HepG2 (cell line): ENCODE results near the gene EGFR. TPM values are rescaled to one million over a fixed set of nuclear protein-coding genes. Genes with fewer than 3 reads are reported as not detected.
A peak's percentile ranks its signal among the peaks of the same experiment; 100 is the strongest.

Experiments
- ATAC-seq: fragments of 200-7000 bp; cut with Tn5 transposase; 3 replicates; pipeline ENCODE4 v1.9.1; 2020; ENCODE audit warnings: mild to moderate bottlenecking, moderate library complexity
- BruUV-seq: library from RNA; stranded (reverse); fragments of 400-500 nt; replicated peaks from 2 replicates; lab custom pipeline; 2021; lab: Mats Ljungman, UMichigan
- CTCF ChIA-PET: fragments of 300-600 bp; formaldehyde crosslinking; extraction: SDS; loops from one replicate; lab custom pipeline; 2021; ENCODE audit warnings: low total read pairs, inconsistent platforms, low intra/inter-chr PET ratio; lab: Yijun Ruan, JAX
- POLR2A ChIA-PET: fragments of 350-600 bp; sonication (Branson Sonifier 250); formaldehyde crosslinking; loops from one replicate; lab custom pipeline; 2020; ENCODE audit warnings: antibody characterized with exemption, inconsistent platforms; lab: Yijun Ruan, JAX
- DNase-seq: peaks from one replicate; pipeline ENCODE4 v3.0.0-alpha.2; 2015; ENCODE audit warnings: low spot score
- FAIRE-seq: peaks from 3 replicates; lab custom pipeline; 2011; peaks lifted over from hg19 to GRCh38; lab: Jason Lieb, UNC
- H2AFZ ChIP-seq: one replicate; pipeline ENCODE4 v1.6.1; 2011; ENCODE audit warnings: low read length, inconsistent platforms
- H3K27ac ChIP-seq: fragments of 300-600 bp; 3 replicates; pipeline ENCODE4 v1.8.0; 2011; ENCODE audit warnings: mixed run types, mild to moderate bottlenecking, mixed read lengths, low read length, inconsistent platforms; ENCODE audit not compliant: insufficient read depth; ENCODE audit errors: extremely low read length
- H3K27me3 ChIP-seq, 2 experiments: fragments of 200-600 bp in 1 of 2; 2 replicates in 1 of 2; 3 replicates in 1 of 2; pipeline versions ENCODE4 v1.6.0 to v1.8.0; 2011; ENCODE audit warnings: low read length in 2 of 2, mild to moderate bottlenecking in 2 of 2, moderate library complexity in 2 of 2, inconsistent platforms in 1 of 2; ENCODE audit not compliant: insufficient read depth in 2 of 2, control insufficient read depth in 1 of 2
- H3K36me3 ChIP-seq, 2 experiments: fragments of 200-600 bp in 1 of 2; replicated peaks in 1 of 2; 2 replicates in 1 of 2; 3 replicates in 1 of 2; pipeline versions ENCODE4 v1.5.1 to v1.8.0; 2011; ENCODE audit warnings: low read length in 2 of 2, inconsistent platforms in 1 of 2; ENCODE audit not compliant: insufficient read depth in 2 of 2, control insufficient read depth in 1 of 2
- H3K4me1 ChIP-seq: 2 replicates; pipeline ENCODE4 v1.5.1; 2012; ENCODE audit warnings: low read length, inconsistent platforms; ENCODE audit not compliant: insufficient read depth
- H3K4me2 ChIP-seq: 2 replicates; pipeline ENCODE4 v1.6.0; 2011; ENCODE audit warnings: low read depth, low read length, inconsistent platforms
- H3K4me3 ChIP-seq, 3 experiments: fragments of 200-600 bp in 1 of 3; sonication (generic), shearing (Covaris generic) in 1 of 3; replicated peaks in 1 of 3; 2 replicates each; pipeline ENCODE4 v1.5.1; 2011 to 2016; ENCODE audit warnings: low read length in 3 of 3, inconsistent platforms in 2 of 3, low read depth in 2 of 3, mild to moderate bottlenecking in 2 of 3, control low read depth in 1 of 3, mixed read lengths in 1 of 3; ENCODE audit not compliant: insufficient read depth in 1 of 3
- H3K79me2 ChIP-seq: one replicate; pipeline ENCODE4 v1.6.1; 2011; ENCODE audit warnings: low read length, inconsistent platforms; ENCODE audit not compliant: insufficient read depth
- H3K9ac ChIP-seq: 2 replicates; pipeline ENCODE4 v1.6.0; 2011; ENCODE audit warnings: mild to moderate bottlenecking, low read depth, low read length, inconsistent platforms; ENCODE audit not compliant: insufficient read depth
- H3K9me3 ChIP-seq: 2 replicates; pipeline ENCODE4 v1.5.1; 2012; ENCODE audit warnings: mild to moderate bottlenecking, low read length
- H4K20me1 ChIP-seq: 2 replicates; pipeline ENCODE4 v1.6.0; 2011; ENCODE audit warnings: inconsistent platforms, mild to moderate bottlenecking, low read length, moderate library complexity; ENCODE audit not compliant: insufficient read depth
- BRD4 ChIP-seq: sonication (generic); formaldehyde crosslinking; IDR thresholded peaks from 2 replicates; pipeline ENCODE4 v1.4.0; 2020; ENCODE audit warnings: missing genetic modification reagents
- MTA1 ChIP-seq: sonication (generic); formaldehyde crosslinking; IDR thresholded peaks from 2 replicates; pipeline ENCODE4 v1.4.0; 2020; ENCODE audit warnings: missing genetic modification reagents, mild to moderate bottlenecking, borderline replicate concordance
- MXD3 ChIP-seq: IDR thresholded peaks from 2 replicates; pipeline ENCODE4 v1.6.1; 2016; ENCODE audit warnings: mild to moderate bottlenecking, missing biosample characterization, missing genetic modification reagents
- NCOA2 ChIP-seq: sonication (generic); formaldehyde crosslinking; IDR thresholded peaks from 2 replicates; pipeline ENCODE4 v1.8.0; 2022; ENCODE audit warnings: inconsistent platforms
- RBFOX2 ChIP-seq: fragments of 200-400 bp; formaldehyde crosslinking; IDR thresholded peaks from 2 replicates; pipeline ENCODE4 v1.6.1; 2017; ENCODE audit warnings: low read depth, mild to moderate bottlenecking, low read length
- SATB2 ChIP-seq: sonication (generic); formaldehyde crosslinking; IDR thresholded peaks from 2 replicates; pipeline ENCODE4 v1.5.0; 2020; ENCODE audit warnings: missing genetic modification reagents
- XRCC5 ChIP-seq: fragments of 200-400 bp; formaldehyde crosslinking; optimal IDR thresholded peaks from 2 replicates; pipeline ENCODE3; 2017; ENCODE audit warnings: mild to moderate bottlenecking, low read length
- YEATS2 ChIP-seq: sonication (generic); formaldehyde crosslinking; IDR thresholded peaks from 2 replicates; pipeline ENCODE4 v1.4.0; 2020; ENCODE audit warnings: missing genetic modification reagents, borderline replicate concordance
- ZNF101 ChIP-seq: sonication (generic); formaldehyde crosslinking; IDR thresholded peaks from 2 replicates; pipeline ENCODE4 v1.4.0; 2020; ENCODE audit warnings: mild to moderate bottlenecking, low read depth, missing genetic modification reagents, borderline replicate concordance
- ZNF225 ChIP-seq: sonication (generic); formaldehyde crosslinking; IDR thresholded peaks from 2 replicates; pipeline ENCODE4 v1.4.0; 2020; ENCODE audit warnings: mild to moderate bottlenecking, missing genetic modification reagents
- ZNF280D ChIP-seq: sonication (generic); formaldehyde crosslinking; IDR thresholded peaks from 2 replicates; pipeline ENCODE4 v1.5.1; 2020; ENCODE audit warnings: mild to moderate bottlenecking, missing genetic modification reagents
- ZNF609 ChIP-seq: sonication (generic); formaldehyde crosslinking; IDR thresholded peaks from 2 replicates; pipeline ENCODE4 v1.4.0; 2020; ENCODE audit warnings: mild to moderate bottlenecking, missing genetic modification reagents, borderline replicate concordance
- WGBS: methylation state at CpG from one replicate; pipeline ENCODE4 v1.1.6; 2017; ENCODE audit warnings: low lambda C conversion rate; 5-methylcytosine and 5-hydroxymethylcytosine counted together
- in situ Hi-C: cut with HindIII; loops from 2 replicates; pipeline ENCODE4 v1.10.0; 2017; ENCODE audit warnings: low pct_unique_long_range_greater_than_20kb; ENCODE audit not compliant: extremely low pct_ligation_motif_present
- intact Hi-C: fragments of 100-400 bp; cut with micrococcal nuclease; formaldehyde crosslinking; loops from one replicate; pipeline ENCODE4 v1.10.0; 2022; ENCODE audit not compliant: unreplicated experiment
- polyA plus RNA-seq, 8 experiments: library from polyadenylated mRNA; depleted of rRNA in 3 of 8; stranded (reverse) in 7 of 8; unstranded in 1 of 8; fragments of >200 nt; fragmentation: Illumina TruSeq in 4 of 8; extraction: Trizol in 4 of 8; gene quantifications; 2 replicates each; pipeline versions ENCODE4 v1.2.1 to v1.2.3, GENCODE V29; 2011 to 2016; ENCODE audit warnings: low read depth in 4 of 8, missing spikeins in 1 of 8, mixed read lengths in 1 of 8; ENCODE audit not compliant: insufficient read depth in 1 of 8
- total RNA-seq, 5 experiments: library from RNA; depleted of rRNA; stranded (reverse); fragments of >200 nt; fragmentation: Illumina TruSeq; extraction: Trizol; gene quantifications; 2 replicates each; pipeline ENCODE4 v1.2.3, GENCODE V29; 2016; ENCODE audit warnings: low read depth in 1 of 5

EGFR gene
- total and polyA plus RNA-seq, 2 of the 13 experiments (the other 11 are each of a cell fraction or from before 2014, with no cell fraction given): 7.0 to 10.0 TPM

- TF ChIP-seq SATB2 (CRISPR knock-in tag): no peak
- 0 out of 2 replicates have a peak, but pooled peaks have one; percentile 27 for TF ChIP-seq NCOA2 (CRISPR knock-in tag)
- TF ChIP-seq MTA1 (CRISPR knock-in tag): 0 out of 2 replicates have a peak, but pooled peaks have one; percentile 58
- TF ChIP-seq XRCC5: peak; percentile 52
- TF ChIP-seq ZNF101 (CRISPR knock-in tag): no peak
- TF ChIP-seq MXD3 (CRISPR knock-in tag): 0 out of 2 replicates have a peak, but pooled peaks have one; percentile 30
- TF ChIP-seq ZNF225 (CRISPR knock-in tag): peak; percentile 54; the same call in 1 of the 2 replicates
Observed at GRCh38 chr7:55185941-55186609, 167.3 kb downstream of the EGFR start (continued).

- ChIA-PET CTCF (no interaction called here), POLR2A (interaction anchor here (0.8 to 4.6 kb wide), 21 partner anchors 9 to 863 kb away, joined by 3 to 275 read pairs (median 4); partner anchors contain the start of genes CCT6A, PSPH and SEC61G)
- intact Hi-C loops: loop anchor here (1.0 to 2.0 kb wide), 2 partner anchors 11 to 67 kb away; no protein-coding TSS in a partner anchor
- Histone ChIP-seq H4K20me1 (no peaks in the 10 kb centered on the region), H3K9ac (peak overlapping the region; percentile 84), H3K79me2 (peaks cover 38% of the 10 kb centered on the region), H3K4me1 (peaks cover 88% of the 10 kb centered on the region), H3K4me2 (peak overlapping the region; percentile 89), H3K27ac (peak overlapping the region; percentile 99), H3K27me3 (no peaks in the 10 kb centered on the region), H2AFZ (no peak overlapping the region), H3K9me3 (no peaks in the 10 kb centered on the region), H3K4me3 (peak overlapping the region; percentile 59 to 70 (median 59)), H3K36me3 (peaks cover 9 to 27% of the 10 kb centered on the region in 2 experiments)
- ATAC-seq (peak; percentile 11), DNase-seq (peak; percentile 40), FAIRE-seq (no peak)
- WGBS: 17% methylated on average over 11 of the region's 11 CpGs
- no TSS peak for BruUV-seq
- in situ Hi-C loops: no loop called here
- TF ChIP-seq YEATS2 (peak; percentile 8; the same call in 1 of the 2 replicates), BRD4 (CRISPR knock-in tag) (0 out of 2 replicates have a peak, but pooled peaks have one; percentile 41), ZNF609 (CRISPR knock-in tag) (peak; percentile 4; the same call in 1 of the 2 replicates), RBFOX2 (peak; percentile 63), ZNF280D (peak; percentile 14)
Observed at GRCh38 chr7:55187701-55188491, 169.1 kb downstream of the EGFR start.
